ENCODE results near the gene KCNQ1OT1.
A peak's percentile ranks its signal among the peaks of the same experiment; 100 is the strongest.

The KCNQ1OT1 gene

GRCh38 chr11:2567026-2567671 is 132.6 kb downstream of the KCNQ1OT1 start:
- in situ Hi-C loops (cut with MboI; ENCODE audit: low pct_unique_long_range_greater_than_20kb, low sequenced_read_pairs, unreplicated experiment): no loop called here
- DNase-seq (ENCODE audit: low spot score): no peak
- TF ChIP-seq CTCF (IDR thresholded peaks at IDR 0.05; ENCODE audit: extremely low read depth, insufficient read depth, missing control alignments): no peak

GRCh38 chr11:2566223-2567025 is 133.4 kb downstream of the KCNQ1OT1 start:
- TF ChIP-seq CTCF (IDR thresholded peaks at IDR 0.05; ENCODE audit: extremely low read depth, insufficient read depth, missing control alignments): peak; percentile 35
- in situ Hi-C loops (cut with MboI; ENCODE audit: low pct_unique_long_range_greater_than_20kb, low sequenced_read_pairs, unreplicated experiment): no loop called here
- no peak for DNase-seq (ENCODE audit: low spot score)

GRCh38 chr11:2565447-2566222 is 134.2 kb downstream of the KCNQ1OT1 start:
- TF ChIP-seq CTCF (IDR thresholded peaks at IDR 0.05; ENCODE audit: extremely low read depth, insufficient read depth, missing control alignments): no peak
- in situ Hi-C loops (cut with MboI; ENCODE audit: low pct_unique_long_range_greater_than_20kb, low sequenced_read_pairs, unreplicated experiment): no loop called here
- DNase-seq (ENCODE audit: low spot score): no peak

- no peak for DNase-seq (ENCODE audit: low spot score)
- in situ Hi-C loops (cut with MboI; ENCODE audit: low pct_unique_long_range_greater_than_20kb, low sequenced_read_pairs, unreplicated experiment): no loop called here
- no peak for TF ChIP-seq CTCF (IDR thresholded peaks at IDR 0.05; ENCODE audit: extremely low read depth, insufficient read depth, missing control alignments)
Measured at GRCh38 chr11:2564588-2565425, 135.0 kb downstream of the KCNQ1OT1 start.

- TF ChIP-seq CTCF (IDR thresholded peaks at IDR 0.05; ENCODE audit: extremely low read depth, insufficient read depth, missing control alignments): no peak
- DNase-seq (ENCODE audit: low spot score): no peak
- in situ Hi-C loops (cut with MboI; ENCODE audit: low pct_unique_long_range_greater_than_20kb, low sequenced_read_pairs, unreplicated experiment): no loop called here
Measured at GRCh38 chr11:2564008-2564530, 135.7 kb downstream of the KCNQ1OT1 start.

All from GM13977 (cell line).